Retinal pigment epithelial cell (primary cell): ENCODE data around the gene PCNX1.

Experiments
- DNase-seq: peaks from one replicate; pipeline ENCODE4 v3.0.0-alpha.2; 2010; ENCODE audit warnings: low read depth
- H3K4me3 ChIP-seq: 2 replicates; pipeline ENCODE4 v1.5.1; 2011; ENCODE audit warnings: mild to moderate bottlenecking, low read length, control low read depth, moderate library complexity
- CTCF ChIP-seq: conservative IDR thresholded peaks from 2 replicates; pipeline ENCODE4 v1.5.1; 2011; ENCODE audit warnings: low read depth, low read length, control low read depth, inconsistent platforms

Gene PCNX1

GRCh38 chr14:71103662-71104484 is 196.6 kb downstream of the PCNX1 start:
- no peak overlapping the region for H3K4me3 ChIP-seq
- peak; percentile 83 for TF ChIP-seq CTCF
- DNase-seq: peak; percentile 37

GRCh38 chr14:71105177-71105576 is 197.9 kb downstream of the PCNX1 start:
- no peak for DNase-seq
- TF ChIP-seq CTCF: no peak
- no peak overlapping the region for H3K4me3 ChIP-seq

GRCh38 chr14:71107921-71108320 is 200.7 kb downstream of the PCNX1 start:
- TF ChIP-seq CTCF: no peak
- no peak overlapping the region for H3K4me3 ChIP-seq
- DNase-seq: no peak

- no peak for TF ChIP-seq CTCF
- DNase-seq: no peak
- H3K4me3 ChIP-seq: no peak overlapping the region
Measured at GRCh38 chr14:71108398-71109119, 201.3 kb downstream of the PCNX1 start.

- no peak overlapping the region for H3K4me3 ChIP-seq
- DNase-seq: no peak
- TF ChIP-seq CTCF: no peak
Measured at GRCh38 chr14:71113376-71113775, 206.1 kb downstream of the PCNX1 start.

GRCh38 chr14:71114565-71114964 is 207.3 kb downstream of the PCNX1 start:
- no peak for TF ChIP-seq CTCF
- DNase-seq: no peak
- H3K4me3 ChIP-seq: no peak overlapping the region
